Cardiac fibroblast (primary cell): ENCODE measurements around the gene ATG2B.

Experiments
- DNase-seq, 2 donors: peaks; one replicate each; pipeline versions ENCODE4 v3.0.0 to v3.0.0-alpha.2; 2010; ENCODE audit warnings: low read depth in 2 of 2
- H3K4me3 ChIP-seq, 2 donors: replicated peaks in 1 of 2; 1 replicate in 1 of 2; 2 replicates in 1 of 2; pipeline ENCODE4 v1.5.1; 2011; ENCODE audit warnings: low read depth in 2 of 2, low read length in 2 of 2, mild to moderate bottlenecking in 2 of 2, moderate library complexity in 1 of 2
- TF ChIP-seq, protein P1 (sequence below): IDR thresholded peaks from one replicate; pipeline ENCODE4 v1.5.1; 2011; ENCODE audit warnings: low read depth, mild to moderate bottlenecking, low read length, inconsistent platforms

ATG2B gene

DNA sequence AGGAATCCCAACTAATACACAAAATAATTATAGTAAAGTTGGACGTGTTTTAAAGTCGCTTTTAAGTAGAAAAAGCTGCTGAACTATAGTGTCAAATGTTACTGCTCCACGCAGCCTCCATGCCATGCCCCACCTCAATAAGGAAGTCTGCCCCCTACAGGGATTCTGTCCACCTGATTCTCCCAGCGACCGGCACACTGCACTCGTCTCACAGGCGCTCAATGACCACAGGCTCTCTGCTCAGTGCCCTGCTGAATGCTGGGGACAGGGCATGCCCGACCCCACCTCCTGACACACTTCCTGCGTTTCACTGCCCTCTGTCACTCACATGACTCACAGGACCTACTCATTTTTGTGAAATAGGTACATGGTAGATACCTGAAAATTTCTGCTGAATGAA, 58.2 kb downstream of the ATG2B start:
- TF ChIP-seq, protein P1, sequence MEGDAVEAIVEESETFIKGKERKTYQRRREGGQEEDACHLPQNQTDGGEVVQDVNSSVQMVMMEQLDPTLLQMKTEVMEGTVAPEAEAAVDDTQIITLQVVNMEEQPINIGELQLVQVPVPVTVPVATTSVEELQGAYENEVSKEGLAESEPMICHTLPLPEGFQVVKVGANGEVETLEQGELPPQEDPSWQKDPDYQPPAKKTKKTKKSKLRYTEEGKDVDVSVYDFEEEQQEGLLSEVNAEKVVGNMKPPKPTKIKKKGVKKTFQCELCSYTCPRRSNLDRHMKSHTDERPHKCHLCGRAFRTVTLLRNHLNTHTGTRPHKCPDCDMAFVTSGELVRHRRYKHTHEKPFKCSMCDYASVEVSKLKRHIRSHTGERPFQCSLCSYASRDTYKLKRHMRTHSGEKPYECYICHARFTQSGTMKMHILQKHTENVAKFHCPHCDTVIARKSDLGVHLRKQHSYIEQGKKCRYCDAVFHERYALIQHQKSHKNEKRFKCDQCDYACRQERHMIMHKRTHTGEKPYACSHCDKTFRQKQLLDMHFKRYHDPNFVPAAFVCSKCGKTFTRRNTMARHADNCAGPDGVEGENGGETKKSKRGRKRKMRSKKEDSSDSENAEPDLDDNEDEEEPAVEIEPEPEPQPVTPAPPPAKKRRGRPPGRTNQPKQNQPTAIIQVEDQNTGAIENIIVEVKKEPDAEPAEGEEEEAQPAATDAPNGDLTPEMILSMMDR: no peak
- H3K4me3 ChIP-seq: no peak overlapping the region
- DNase-seq: no peak

DNA sequence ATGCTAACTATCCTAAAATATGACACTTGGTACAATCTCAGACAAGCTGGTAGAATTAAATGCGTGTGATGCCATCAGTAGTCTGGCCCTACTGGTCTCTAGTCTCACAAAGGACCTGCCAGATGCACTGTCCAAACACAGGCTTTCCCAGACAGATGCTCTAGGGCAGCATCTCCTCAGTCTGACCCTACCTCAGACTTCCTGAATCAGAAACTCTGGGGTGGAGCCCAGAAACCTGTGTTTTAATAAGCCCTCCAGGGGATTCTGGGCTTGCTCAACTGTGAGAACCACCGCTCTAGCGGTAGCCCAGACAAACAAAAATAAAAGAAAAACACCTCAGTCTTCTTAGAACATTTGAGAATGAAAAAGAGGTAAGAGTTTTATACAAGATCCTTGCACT, 59.2 kb downstream of the ATG2B start:
- TF ChIP-seq, protein P1: no peak

DNA sequence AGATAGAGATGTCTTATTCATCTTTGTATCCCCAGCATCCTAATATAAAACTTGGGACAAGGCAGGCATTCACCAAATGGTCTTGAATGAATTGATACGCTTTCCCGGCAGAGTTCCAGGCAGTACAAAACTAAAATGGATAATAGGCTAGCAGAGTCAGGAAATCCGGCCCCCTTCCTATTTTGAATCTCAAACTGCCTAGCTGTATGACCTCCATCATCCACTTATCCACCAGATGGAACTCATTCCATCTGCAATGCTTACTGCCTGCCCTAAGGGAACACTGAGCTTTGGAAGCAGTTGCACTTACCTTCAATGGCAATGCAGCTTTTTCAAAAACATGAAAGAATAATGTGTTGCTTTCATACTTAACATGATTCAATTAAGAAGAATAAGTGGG, 63.7 kb downstream of the ATG2B start:
- no peak overlapping the region for H3K4me3 ChIP-seq
- no peak for DNase-seq
- TF ChIP-seq, protein P1: no peak

More for the DNA sequence above, 59.2 kb downstream of the ATG2B start:
- H3K4me3 ChIP-seq: no peak overlapping the region
- peak in 1 of 2 donors; percentile 60 for DNase-seq

DNA sequence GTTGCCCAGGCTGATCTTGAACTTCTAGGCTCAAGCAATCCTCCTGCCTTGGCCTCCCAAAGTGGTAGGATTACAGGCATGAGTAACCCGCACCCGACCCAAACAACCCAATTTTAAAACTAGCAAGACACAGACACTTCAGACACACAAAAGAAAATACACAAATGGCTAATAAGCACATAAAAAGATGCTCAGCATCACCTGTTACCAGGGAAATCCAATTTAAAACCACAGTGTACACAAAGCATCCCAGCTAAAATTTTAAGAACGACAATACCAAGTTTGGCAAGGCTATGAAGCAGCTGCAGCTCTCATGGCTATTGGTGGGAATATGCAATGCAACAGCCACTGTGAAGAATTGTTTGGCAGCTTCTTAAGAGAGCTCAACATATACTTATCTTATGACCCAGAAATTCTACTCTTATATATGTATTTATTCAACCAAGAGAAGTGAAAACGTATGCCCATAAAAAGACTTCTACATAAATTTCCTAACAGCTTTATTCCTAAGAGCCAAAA, 65.1 kb downstream of the ATG2B start:
- TF ChIP-seq, protein P1: no peak
- no peak for DNase-seq
- no peak overlapping the region for H3K4me3 ChIP-seq

DNA sequence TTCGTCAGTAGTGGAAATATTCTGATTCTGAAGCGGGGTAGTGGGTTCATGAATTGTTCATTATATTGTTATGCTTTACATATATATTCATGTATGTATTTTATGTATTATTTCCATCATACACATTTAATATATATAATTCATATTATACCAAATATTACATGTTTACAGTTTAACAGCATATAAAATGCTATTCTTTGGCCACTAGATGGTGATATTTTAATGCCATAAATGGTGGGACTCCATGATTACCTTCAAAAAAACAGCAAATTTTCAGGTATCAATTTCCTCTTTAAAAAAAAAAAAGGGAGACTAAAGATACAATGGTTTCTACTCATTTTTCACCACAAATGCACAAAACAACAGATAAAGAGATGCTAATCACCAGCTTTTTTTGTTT, 66.1 kb downstream of the ATG2B start:
- DNase-seq: peak; percentile 37 to 40
- TF ChIP-seq, protein P1: peak; percentile 38
- H3K4me3 ChIP-seq: no peak overlapping the region

DNA sequence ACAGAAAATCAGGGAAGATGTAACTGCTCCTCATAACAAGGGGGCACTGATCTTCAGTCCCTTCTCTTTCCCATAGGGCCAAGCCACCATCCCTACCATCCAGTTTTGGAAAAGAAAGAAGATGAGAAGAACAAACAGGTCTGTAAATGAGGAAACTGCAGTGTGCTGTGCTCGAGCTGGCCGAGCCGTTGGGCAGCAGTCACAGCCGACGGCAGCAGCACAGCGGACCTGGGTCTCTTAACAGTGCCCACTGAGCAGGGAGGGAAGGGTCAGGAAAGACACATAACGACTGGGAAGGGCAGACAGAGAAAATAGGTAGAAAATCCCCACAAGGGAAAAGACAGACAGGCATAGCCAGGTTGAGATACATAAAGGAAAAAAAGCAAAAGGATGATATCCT, 68.9 kb downstream of the ATG2B start:
- TF ChIP-seq, protein P1: no peak

DNA sequence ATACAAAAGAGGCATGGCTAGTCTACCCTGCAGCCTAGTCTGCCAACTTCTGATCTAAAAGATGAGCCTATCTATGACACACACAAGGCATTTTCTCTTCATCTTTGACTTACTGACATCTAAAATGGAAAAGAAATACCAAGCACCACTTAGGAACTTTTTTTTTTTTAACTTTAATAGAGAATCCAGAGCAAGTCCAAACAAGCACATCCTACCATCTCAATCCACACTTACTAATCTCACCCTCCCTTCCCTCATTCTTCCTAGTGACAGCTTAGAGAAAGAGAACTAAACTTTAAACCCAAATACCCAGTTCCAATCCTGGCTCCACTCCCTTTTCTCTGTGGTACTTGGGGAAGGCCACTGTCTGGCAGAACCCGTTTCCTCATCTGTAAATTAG, 75.3 kb downstream of the ATG2B start:
- TF ChIP-seq, protein P1: no peak
- DNase-seq: no peak
- no peak overlapping the region for H3K4me3 ChIP-seq

More for the DNA sequence above, 68.9 kb downstream of the ATG2B start:
- DNase-seq: no peak
- H3K4me3 ChIP-seq: no peak overlapping the region
